C1 segment of cervical spinal cord (tissue), 14 donors: Measurements from ENCODE around the gene HECTD4.

Experiments used
- DNase-seq, 14 donors: peaks; one replicate each; lab custom pipeline; 2025; lab: John Stamatoyannopoulos, UW

HECTD4 gene

GRCh38 chr12:112322882-112323547 is 59.2 kb downstream of the HECTD4 start:
- no peak for DNase-seq

GRCh38 chr12:112322441-112322840 is 59.8 kb downstream of the HECTD4 start:
- no peak for DNase-seq

GRCh38 chr12:112321245-112321644 is 61.0 kb downstream of the HECTD4 start:
- DNase-seq, result no peak

- no peak for DNase-seq
Observed at GRCh38 chr12:112319395-112319794, 62.8 kb downstream of the HECTD4 start.

- DNase-seq, result no peak
Observed at GRCh38 chr12:112317481-112317880, 64.8 kb downstream of the HECTD4 start.

GRCh38 chr12:112314981-112315380 is 67.2 kb downstream of the HECTD4 start:
- peak in 1 of 14 donors; percentile 54 for DNase-seq

GRCh38 chr12:112309797-112310196 is 72.4 kb downstream of the HECTD4 start:
- no peak for DNase-seq

GRCh38 chr12:112308652-112309051 is 73.6 kb downstream of the HECTD4 start:
- peak in 1 of 14 donors; percentile 77 for DNase-seq

- peak in 1 of 14 donors; percentile 38 for DNase-seq
Observed at GRCh38 chr12:112308161-112308560, 74.1 kb downstream of the HECTD4 start.

- DNase-seq, result no peak
Observed at GRCh38 chr12:112307317-112308011, 74.8 kb downstream of the HECTD4 start.

- peak in 1 of 14 donors; percentile 38 for DNase-seq
Observed at GRCh38 chr12:112305951-112306350, 76.3 kb downstream of the HECTD4 start.

- no peak for DNase-seq
Observed at GRCh38 chr12:112304436-112304835, 77.8 kb downstream of the HECTD4 start.

- no peak for DNase-seq
Observed at GRCh38 chr12:112303799-112304198, 78.4 kb downstream of the HECTD4 start.

- no peak for DNase-seq
Observed at GRCh38 chr12:112303004-112303403, 79.2 kb downstream of the HECTD4 start.

GRCh38 chr12:112299704-112300103 is 82.5 kb downstream of the HECTD4 start:
- no peak for DNase-seq

GRCh38 chr12:112297188-112297587 is 85.0 kb downstream of the HECTD4 start:
- DNase-seq, result no peak

- no peak for DNase-seq
Observed at GRCh38 chr12:112296183-112296582, 86.0 kb downstream of the HECTD4 start.

GRCh38 chr12:112294793-112295192 is 87.4 kb downstream of the HECTD4 start:
- DNase-seq, result no peak

GRCh38 chr12:112288638-112289037 is 93.6 kb downstream of the HECTD4 start:
- no peak for DNase-seq

GRCh38 chr12:112285600-112286401 is 96.4 kb downstream of the HECTD4 start:
- no peak for DNase-seq

GRCh38 chr12:112283546-112283945 is 98.7 kb downstream of the HECTD4 start:
- peak in 1 of 14 donors; percentile 21 for DNase-seq

- peak in 1 of 14 donors; percentile 38 for DNase-seq
Observed at GRCh38 chr12:112282920-112283319, 99.3 kb downstream of the HECTD4 start.
